Loucy (cell line): ENCODE measurements around the gene BROX.
"Not testable (repeated sequence)": the region's sequence is repeated elsewhere in the genome, so short reads cannot be mapped to it uniquely, and the experiment has no call there.

ENCODE experiments used
- CTCF ChIP-seq: fragments of 200-600 bp; sonication (generic); conservative IDR thresholded peaks from 2 replicates; pipeline ENCODE4 v1.5.1; 2014; ENCODE audit warnings: mild to moderate bottlenecking, antibody characterized with exemption, low read length
- EZH2phosphoT487 ChIP-seq: fragments of 200-600 bp; IDR thresholded peaks from 2 replicates; pipeline ENCODE4 v1.6.1; 2018; ENCODE audit warnings: antibody characterized with exemption, mild to moderate bottlenecking, moderate library complexity, borderline replicate concordance

- TF ChIP-seq CTCF, EZH2phosphoT487: not testable (repeated sequence)
Observed at GRCh38 chr1:222669107-222669506, 43.3 kb upstream of the BROX start.
